ENCODE data around the gene NEK2. TPM values are rescaled to one million over a fixed set of nuclear protein-coding genes. Genes with fewer than 3 reads are reported as not detected.

The NEK2 gene
- total RNA-seq, 1 experiment from 2014 or later, result 17.6 TPM

DNA sequence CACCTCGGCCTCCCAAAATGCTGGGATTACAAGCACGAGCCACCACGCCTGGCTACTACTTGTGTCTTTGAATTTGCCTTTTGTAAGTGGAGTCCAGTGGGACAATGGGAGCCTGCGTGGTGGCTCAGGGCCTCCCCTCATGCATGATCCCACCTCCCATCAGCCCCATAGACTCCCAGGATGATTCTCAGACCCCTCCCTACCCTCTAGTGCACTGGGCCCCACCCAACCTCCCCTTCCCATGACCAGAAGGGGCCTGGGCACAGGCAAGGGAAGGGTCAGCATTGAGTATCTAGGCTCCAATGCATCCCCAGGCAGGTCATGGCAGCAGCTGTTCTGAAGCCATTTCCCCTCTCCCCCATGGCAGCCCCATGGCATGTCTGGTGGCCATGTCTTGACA is 18.7 kb downstream of the NEK2 start:
- Histone ChIP-seq H4K20me1 (ENCODE audit: control insufficient read depth, insufficient read depth, insufficient read length) (no peaks in the 10 kb centered on the region), H3K9ac (ENCODE audit: extremely low read depth, insufficient read length, low read length) (no peak overlapping the region), H2BK20ac (ENCODE audit: low read depth, low read length, poor library complexity, severe bottlenecking) (no peak overlapping the region), H3K79me2 (ENCODE audit: insufficient read depth, low read length) (no peaks in the 10 kb centered on the region), H3K56ac (ENCODE audit: insufficient read length, low read depth, low read length) (no peak overlapping the region), H3K23ac (ENCODE audit: insufficient read length, low read depth, low read length) (no peak overlapping the region), H4K8ac (replicated peaks; ENCODE audit: insufficient read length, low read depth, low read length) (no peak overlapping the region), H3K14ac (ENCODE audit: insufficient read depth, low read length) (no peak overlapping the region), H2BK5ac (ENCODE audit: insufficient read length, low read length) (no peak overlapping the region), H2BK15ac (ENCODE audit: low read depth, low read length) (no peak overlapping the region), H3K27me3 (ENCODE audit: insufficient read depth, low read length) (no peaks in the 10 kb centered on the region), H4K91ac (ENCODE audit: insufficient read length, low read depth, low read length) (no peak overlapping the region), H3K4me1 (ENCODE audit: insufficient read depth, low read length) (no peaks in the 10 kb centered on the region), H3K9me3 (ENCODE audit: control insufficient read depth, low read depth, low read length) (no peaks in the 10 kb centered on the region), H4K5ac (ENCODE audit: insufficient read length, low read depth, low read length) (no peak overlapping the region), H3K23me2 (ENCODE audit: insufficient read length, low read depth, low read length, poor library complexity, severe bottlenecking) (no peaks in the 10 kb centered on the region), H2BK12ac (ENCODE audit: insufficient read length, low read depth, low read length) (no peak overlapping the region), H3K4me2 (ENCODE audit: insufficient read depth, insufficient read length, low read length) (no peak overlapping the region), H3K27ac (ENCODE audit: insufficient read length, low read depth, low read length) (no peak overlapping the region), H3K79me1 (ENCODE audit: insufficient read depth, low read depth, low read length, poor library complexity, severe bottlenecking) (no peaks in the 10 kb centered on the region), H2AFZ (ENCODE audit: low read length) (no peak overlapping the region), H3K18ac (ENCODE audit: insufficient read length, low read depth, low read length) (no peak overlapping the region), H2BK120ac (ENCODE audit: low read depth, low read length, poor library complexity, severe bottlenecking) (no peak overlapping the region), H3K4ac (ENCODE audit: low read depth, low read length) (no peak overlapping the region), H2AK5ac (ENCODE audit: insufficient read length, low read length) (no peak overlapping the region), H3T11ph (ENCODE audit: low read length) (no peak overlapping the region)
- H3K27me3 Mint-ChIP-seq (ENCODE audit: low read depth), result peaks cover 5% of the 10 kb centered on the region; the same call in 1 of the 2 replicates
- H3K4me1 Mint-ChIP-seq, result peaks cover 6 to 22% of the 10 kb centered on the region in 2 experiments
- H3K4me3 Mint-ChIP-seq, result no peak overlapping the region
- H3K27ac Mint-ChIP-seq, result peak overlapping the region in 1 of 3 experiments; percentile 35; a peak in 1 of 7 replicates
- whole genome bisulfite sequencing (ENCODE audit: extremely low coverage, insufficient read length, low lambda C conversion rate), result no CpG with 5 or more reads among the region's 4 CpGs
- no peaks in the 10 kb centered on the region for H3K36me3 Mint-ChIP-seq (ENCODE audit: insufficient read depth in 1 of 3, low read depth in 3 of 3)
- no peaks in the 10 kb centered on the region for H3K9me3 Mint-ChIP-seq
- TF ChIP-seq, protein P1, sequence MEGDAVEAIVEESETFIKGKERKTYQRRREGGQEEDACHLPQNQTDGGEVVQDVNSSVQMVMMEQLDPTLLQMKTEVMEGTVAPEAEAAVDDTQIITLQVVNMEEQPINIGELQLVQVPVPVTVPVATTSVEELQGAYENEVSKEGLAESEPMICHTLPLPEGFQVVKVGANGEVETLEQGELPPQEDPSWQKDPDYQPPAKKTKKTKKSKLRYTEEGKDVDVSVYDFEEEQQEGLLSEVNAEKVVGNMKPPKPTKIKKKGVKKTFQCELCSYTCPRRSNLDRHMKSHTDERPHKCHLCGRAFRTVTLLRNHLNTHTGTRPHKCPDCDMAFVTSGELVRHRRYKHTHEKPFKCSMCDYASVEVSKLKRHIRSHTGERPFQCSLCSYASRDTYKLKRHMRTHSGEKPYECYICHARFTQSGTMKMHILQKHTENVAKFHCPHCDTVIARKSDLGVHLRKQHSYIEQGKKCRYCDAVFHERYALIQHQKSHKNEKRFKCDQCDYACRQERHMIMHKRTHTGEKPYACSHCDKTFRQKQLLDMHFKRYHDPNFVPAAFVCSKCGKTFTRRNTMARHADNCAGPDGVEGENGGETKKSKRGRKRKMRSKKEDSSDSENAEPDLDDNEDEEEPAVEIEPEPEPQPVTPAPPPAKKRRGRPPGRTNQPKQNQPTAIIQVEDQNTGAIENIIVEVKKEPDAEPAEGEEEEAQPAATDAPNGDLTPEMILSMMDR (conservative IDR thresholded peaks at IDR 0.05), result no peak
- no peak for DNase-seq
